Tibial artery (tissue), 4 donors: ENCODE results near the gene PTPRG.

ENCODE experiments used
- DNase-seq, 2 donors: peaks; one replicate each; pipeline ENCODE4 v3.0.0-alpha.2; 2019
- H3K27ac ChIP-seq, 2 donors: fragments of 200-600 bp; sonication (generic) in 1 of 2; 1 replicate in 1 of 2; 2 replicates in 1 of 2; pipeline ENCODE4 v1.5.1; 2018 to 2019; ENCODE audit warnings: mild to moderate bottlenecking in 1 of 2
- H3K27me3 ChIP-seq, 2 donors: fragments of 200-600 bp; sonication (generic) in 1 of 2; one replicate each; pipeline versions ENCODE4 v1.5.1 to v1.6.0; 2016 to 2019
- H3K36me3 ChIP-seq, 3 donors: fragments of 200-600 bp; sonication (generic) in 2 of 3; one replicate each; pipeline ENCODE4 v1.5.1; 2016 to 2019; ENCODE audit warnings: mild to moderate bottlenecking in 2 of 3
- H3K4me1 ChIP-seq, 4 donors: fragments of 200-600 bp; sonication (generic) in 2 of 4; 1 replicate in 3 of 4; 2 replicates in 1 of 4; pipeline ENCODE4 v1.5.1; 2016 to 2019
- H3K4me3 ChIP-seq, 2 donors: fragments of 200-600 bp; sonication (generic) in 1 of 2; 1 replicate in 1 of 2; 2 replicates in 1 of 2; pipeline ENCODE4 v1.5.1; 2018 to 2019; ENCODE audit warnings: mild to moderate bottlenecking in 2 of 2
- H3K9me3 ChIP-seq, 3 donors: fragments of 200-600 bp; sonication (generic) in 1 of 3; one replicate each; pipeline ENCODE4 v1.5.1; 2016 to 2019
- intact Hi-C: fragments of 100-400 bp; cut with DNase I; formaldehyde crosslinking; loops from one replicate; pipeline ENCODE4 v1.15.0; 2023; ENCODE audit warnings: low total_unique reads
- TF ChIP-seq, protein P1 (sequence below), 2 experiments: fragments of 200-600 bp in 1 of 2; fragments of 450-650 bp in 1 of 2; IDR thresholded peaks; one replicate each; pipeline ENCODE4 v1.5.1; 2017 to 2019; ENCODE audit warnings: antibody characterized with exemption in 2 of 2, mild to moderate bottlenecking in 1 of 2, moderate library complexity in 1 of 2

PTPRG gene

DNA sequence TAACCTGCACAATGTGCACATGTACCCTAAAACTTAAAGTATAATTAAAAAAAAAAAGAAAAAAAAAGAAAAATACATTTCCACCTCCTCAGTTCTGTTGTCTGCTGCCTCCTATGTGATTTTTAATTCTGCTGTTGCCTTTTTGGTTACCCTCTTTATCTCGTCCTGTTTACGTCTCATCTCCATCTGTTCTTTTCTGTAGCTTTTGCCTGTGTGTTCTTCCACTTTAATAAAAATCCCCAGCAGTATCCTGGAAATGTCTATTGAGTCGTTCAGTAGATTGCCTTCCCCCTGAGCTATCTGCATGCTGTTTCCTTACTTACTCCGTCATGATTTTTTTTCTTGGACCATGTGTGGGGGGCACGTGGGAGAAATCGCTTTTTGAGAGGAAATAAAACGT lies 509.5 kb downstream of the PTPRG start:
- H3K9me3 ChIP-seq, result no peaks in the 10 kb centered on the region
- no peaks in the 10 kb centered on the region for H3K27me3 ChIP-seq
- peaks cover 0 to 36% (median 2%) of the 10 kb centered on the region in 4 donors for H3K4me1 ChIP-seq
- no peak overlapping the region for H3K27ac ChIP-seq
- no peaks in the 10 kb centered on the region for H3K36me3 ChIP-seq
- no peak for DNase-seq
- TF ChIP-seq, protein P1, sequence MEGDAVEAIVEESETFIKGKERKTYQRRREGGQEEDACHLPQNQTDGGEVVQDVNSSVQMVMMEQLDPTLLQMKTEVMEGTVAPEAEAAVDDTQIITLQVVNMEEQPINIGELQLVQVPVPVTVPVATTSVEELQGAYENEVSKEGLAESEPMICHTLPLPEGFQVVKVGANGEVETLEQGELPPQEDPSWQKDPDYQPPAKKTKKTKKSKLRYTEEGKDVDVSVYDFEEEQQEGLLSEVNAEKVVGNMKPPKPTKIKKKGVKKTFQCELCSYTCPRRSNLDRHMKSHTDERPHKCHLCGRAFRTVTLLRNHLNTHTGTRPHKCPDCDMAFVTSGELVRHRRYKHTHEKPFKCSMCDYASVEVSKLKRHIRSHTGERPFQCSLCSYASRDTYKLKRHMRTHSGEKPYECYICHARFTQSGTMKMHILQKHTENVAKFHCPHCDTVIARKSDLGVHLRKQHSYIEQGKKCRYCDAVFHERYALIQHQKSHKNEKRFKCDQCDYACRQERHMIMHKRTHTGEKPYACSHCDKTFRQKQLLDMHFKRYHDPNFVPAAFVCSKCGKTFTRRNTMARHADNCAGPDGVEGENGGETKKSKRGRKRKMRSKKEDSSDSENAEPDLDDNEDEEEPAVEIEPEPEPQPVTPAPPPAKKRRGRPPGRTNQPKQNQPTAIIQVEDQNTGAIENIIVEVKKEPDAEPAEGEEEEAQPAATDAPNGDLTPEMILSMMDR (IDR thresholded peaks at IDR 0.05), result no peak
- intact Hi-C loops, result no loop called here
- H3K4me3 ChIP-seq, result no peak overlapping the region

DNA sequence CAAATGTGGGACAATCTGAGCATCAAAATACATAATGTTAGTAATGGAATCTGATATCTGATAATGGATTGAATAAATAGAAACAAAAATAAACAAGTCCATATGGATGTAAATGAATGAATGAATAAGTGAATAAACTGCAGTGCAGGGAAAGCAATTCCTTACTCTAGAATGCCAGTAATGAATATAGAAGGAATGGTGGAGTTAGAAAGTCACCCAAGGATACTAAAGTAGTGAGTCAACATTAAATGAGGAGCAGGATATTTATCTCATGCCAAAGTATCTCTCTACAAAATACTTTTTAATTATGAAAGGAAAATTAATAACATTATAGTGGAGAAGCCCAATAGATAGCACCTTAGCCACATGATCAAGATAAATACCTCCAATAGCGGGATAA lies 511.7 kb downstream of the PTPRG start:
- H3K4me1 ChIP-seq, result peaks cover 0 to 18% (median 0%) of the 10 kb centered on the region in 4 donors
- DNase-seq, result no peak
- H3K27me3 ChIP-seq, result no peaks in the 10 kb centered on the region
- TF ChIP-seq, protein P1 (IDR thresholded peaks at IDR 0.05), result no peak
- intact Hi-C loops, result no loop called here
- H3K27ac ChIP-seq, result no peak overlapping the region
- no peak overlapping the region for H3K4me3 ChIP-seq
- no peaks in the 10 kb centered on the region for H3K36me3 ChIP-seq
- H3K9me3 ChIP-seq, result no peaks in the 10 kb centered on the region

DNA sequence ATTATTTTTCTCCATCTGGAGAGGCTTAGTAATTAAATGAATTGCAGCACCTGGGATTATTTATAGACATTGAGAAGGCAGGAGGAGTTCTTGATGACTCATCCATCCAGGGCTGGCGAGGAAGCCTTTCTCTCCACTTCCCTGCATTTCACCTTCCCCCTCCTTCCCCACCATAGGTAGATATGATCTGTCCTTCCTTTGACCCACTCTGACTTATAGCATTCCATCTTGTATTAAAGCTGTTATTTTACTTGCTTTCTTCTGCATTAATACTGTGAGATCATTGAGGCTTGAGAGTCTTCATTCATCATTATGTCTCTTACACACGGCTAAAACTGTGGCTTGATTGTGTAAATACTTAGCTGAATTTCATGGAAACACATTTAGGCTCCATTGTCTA lies 523.2 kb downstream of the PTPRG start:
- H3K4me3 ChIP-seq, result no peak overlapping the region
- H3K4me1 ChIP-seq, result peaks cover 0 to 2% (median 0%) of the 10 kb centered on the region in 4 donors
- intact Hi-C loops, result no loop called here
- TF ChIP-seq, protein P1 (IDR thresholded peaks at IDR 0.05), result no peak
- no peak overlapping the region for H3K27ac ChIP-seq
- H3K9me3 ChIP-seq, result no peaks in the 10 kb centered on the region
- DNase-seq, result no peak
- peaks cover 0 to 1% (median 0%) of the 10 kb centered on the region in 3 donors for H3K36me3 ChIP-seq
- H3K27me3 ChIP-seq, result no peaks in the 10 kb centered on the region

DNA sequence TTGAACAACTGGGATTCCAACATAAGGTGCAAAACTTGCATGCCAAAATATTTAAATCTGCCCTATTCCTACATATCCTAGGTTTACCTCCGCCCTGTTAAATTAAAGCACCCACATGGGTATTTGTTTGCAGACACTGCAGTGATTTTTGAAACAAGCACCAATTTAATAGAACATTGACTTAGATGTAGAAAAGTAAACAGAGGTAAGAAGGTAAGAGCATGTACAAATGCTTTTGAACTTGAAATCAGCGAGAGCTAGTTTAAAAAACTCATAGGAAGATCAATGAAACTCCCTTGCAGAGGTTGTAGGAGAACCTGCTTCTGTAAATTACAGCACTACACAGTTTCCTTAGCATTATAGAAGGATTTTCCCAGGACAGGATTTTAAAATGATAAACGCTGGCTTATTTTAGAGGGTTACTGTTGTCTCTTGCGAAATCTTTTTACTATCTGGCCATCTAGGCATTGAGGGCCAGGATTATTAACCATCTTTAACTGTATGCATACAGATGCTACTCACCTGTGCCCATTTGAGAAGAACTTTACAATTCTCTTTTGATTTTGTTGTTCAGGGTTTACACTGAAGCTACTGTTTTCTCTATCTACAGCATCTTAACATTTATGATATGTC lies 527.2 kb downstream of the PTPRG start:
- Histone ChIP-seq H3K4me3 (no peak overlapping the region), H3K27ac (no peak overlapping the region), H3K4me1 (peaks cover 0 to 13% (median 0%) of the 10 kb centered on the region in 4 donors), H3K36me3 (no peaks in the 10 kb centered on the region), H3K27me3 (no peaks in the 10 kb centered on the region), H3K9me3 (no peaks in the 10 kb centered on the region)
- no peak for DNase-seq
- intact Hi-C loops, result no loop called here
- TF ChIP-seq, protein P1 (IDR thresholded peaks at IDR 0.05), result no peak

DNA sequence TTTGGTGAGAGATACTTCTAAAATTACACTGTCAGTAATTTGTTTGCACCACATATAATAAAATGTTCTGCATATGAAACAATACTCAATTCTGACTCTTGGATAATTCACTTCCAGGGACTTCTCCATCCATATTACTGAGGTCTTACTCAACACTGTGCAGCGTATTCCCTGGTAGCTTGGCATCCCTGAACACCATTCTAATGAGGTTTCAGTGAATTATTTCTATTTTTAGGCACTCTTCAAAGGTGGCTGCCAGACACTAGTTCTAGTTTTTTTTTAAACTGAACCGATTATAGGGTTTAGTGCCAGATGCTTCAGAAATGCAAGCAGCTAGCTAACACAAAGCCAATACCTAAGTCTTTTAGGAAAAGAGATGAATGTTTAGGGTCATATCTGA lies 528.7 kb downstream of the PTPRG start:
- H3K27me3 ChIP-seq, result no peaks in the 10 kb centered on the region
- H3K4me3 ChIP-seq, result no peak overlapping the region
- TF ChIP-seq, protein P1 (IDR thresholded peaks at IDR 0.05), result no peak
- peaks cover 0 to 17% (median 0%) of the 10 kb centered on the region in 4 donors for H3K4me1 ChIP-seq
- intact Hi-C loops, result no loop called here
- H3K36me3 ChIP-seq, result no peaks in the 10 kb centered on the region
- no peaks in the 10 kb centered on the region for H3K9me3 ChIP-seq
- no peak for DNase-seq
- no peak overlapping the region for H3K27ac ChIP-seq

DNA sequence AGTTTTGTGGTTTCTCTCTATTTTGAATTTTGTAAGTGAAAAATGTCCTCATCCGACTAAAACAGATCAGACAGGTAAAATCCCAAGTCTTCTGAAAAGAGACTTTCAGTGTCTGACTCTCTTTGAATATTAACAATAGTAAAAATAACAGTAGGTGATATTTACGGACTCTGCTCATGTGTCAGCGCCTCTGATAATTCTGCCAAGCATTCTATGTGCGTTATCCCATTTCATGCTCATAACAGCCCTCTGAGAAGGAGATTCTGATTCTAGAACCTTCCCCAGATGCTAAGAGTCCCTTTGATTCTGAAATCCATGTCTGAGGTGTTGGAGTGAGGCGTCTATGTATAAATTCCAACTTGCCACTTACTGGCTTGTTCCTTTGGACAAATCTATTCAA lies 529.1 kb downstream of the PTPRG start:
- TF ChIP-seq, protein P1 (IDR thresholded peaks at IDR 0.05), result no peak
- Histone ChIP-seq H3K4me3 (no peak overlapping the region), H3K27ac (no peak overlapping the region), H3K9me3 (no peaks in the 10 kb centered on the region), H3K27me3 (no peaks in the 10 kb centered on the region), H3K4me1 (peaks cover 0 to 20% (median 0%) of the 10 kb centered on the region in 4 donors), H3K36me3 (no peaks in the 10 kb centered on the region)
- no peak for DNase-seq
- intact Hi-C loops, result no loop called here
